Esophagus squamous epithelium (tissue), 4 donors: ENCODE results near the gene RRAD.

Experiments used
- CTCF ChIP-seq, 6 experiments: fragments of 450-650 bp in 4 of 6; fragments of 200-600 bp in 2 of 6; sonication (generic) in 2 of 6; IDR thresholded peaks; one replicate each; pipeline ENCODE4 v1.5.1; 2016 to 2019; ENCODE audit warnings: antibody characterized with exemption in 6 of 6, mild to moderate bottlenecking in 4 of 6, moderate library complexity in 4 of 6
- POLR2A ChIP-seq, 4 donors: fragments of 450-650 bp; IDR thresholded peaks; one replicate each; pipeline ENCODE4 v1.6.1; 2017; ENCODE audit warnings: antibody characterized with exemption in 4 of 4, mild to moderate bottlenecking in 4 of 4, moderate library complexity in 3 of 4

- no peak for TF ChIP-seq CTCF (IDR thresholded peaks at IDR 0.05)
- peak in 1 of 4 donors; percentile 16 for TF ChIP-seq POLR2A (IDR thresholded peaks at IDR 0.05)
These were observed 19.4 kb downstream of the RRAD start for GRCh38 chr16:66905633-66906539.
